Hepatocyte (in vitro differentiated cells): Measurements from ENCODE around the gene KCNMA1. TPM values are rescaled to one million over a fixed set of nuclear protein-coding genes. Genes with fewer than 3 reads are reported as not detected.

ENCODE experiments used
- DNase-seq: peaks from one replicate; pipeline ENCODE4 v3.0.0-alpha.2; 2016; ENCODE audit warnings: low spot score
- H2AFZ ChIP-seq: fragments of 200-600 bp; sonication (generic); 2 replicates; pipeline ENCODE4 v1.6.0; 2016; ENCODE audit warnings: antibody characterized with exemption, mild to moderate bottlenecking
- H3K27ac ChIP-seq: fragments of 200-600 bp; sonication (generic); 2 replicates; pipeline ENCODE4 v1.5.1; 2016; ENCODE audit warnings: mild to moderate bottlenecking
- H3K27me3 ChIP-seq: fragments of 200-600 bp; sonication (generic); 2 replicates; pipeline ENCODE4 v1.6.1; 2016
- H3K36me3 ChIP-seq: fragments of 200-600 bp; sonication (generic); replicated peaks from 2 replicates; pipeline ENCODE4 v1.5.1; 2016; ENCODE audit warnings: low read depth; ENCODE audit not compliant: insufficient read depth
- H3K4me1 ChIP-seq: fragments of 200-600 bp; sonication (generic); 2 replicates; pipeline ENCODE4 v1.5.1; 2016; ENCODE audit warnings: mild to moderate bottlenecking, moderate library complexity; ENCODE audit not compliant: insufficient read depth
- H3K4me2 ChIP-seq: fragments of 200-600 bp; sonication (generic); 2 replicates; pipeline ENCODE4 v1.6.0; 2016
- H3K4me3 ChIP-seq: fragments of 200-600 bp; sonication (generic); 2 replicates; pipeline ENCODE4 v1.5.1; 2016; ENCODE audit warnings: mild to moderate bottlenecking
- H3K79me2 ChIP-seq: fragments of 200-600 bp; sonication (generic); 2 replicates; pipeline ENCODE4 v1.6.0; 2017; ENCODE audit warnings: mild to moderate bottlenecking
- H3K9me2 ChIP-seq: fragments of 200-600 bp; sonication (generic); replicated peaks from 2 replicates; pipeline ENCODE4 v1.6.0; 2017; ENCODE audit warnings: mild to moderate bottlenecking; ENCODE audit not compliant: insufficient read depth
- H3K9me3 ChIP-seq: fragments of 200-600 bp; sonication (generic); 2 replicates; pipeline ENCODE4 v1.5.1; 2016; ENCODE audit warnings: low read depth, mild to moderate bottlenecking
- H4K20me1 ChIP-seq: fragments of 200-600 bp; sonication (generic); 2 replicates; pipeline ENCODE4 v1.6.0; 2016; ENCODE audit warnings: mild to moderate bottlenecking; ENCODE audit not compliant: insufficient read depth, poor library complexity, severe bottlenecking
- CTCF ChIP-seq: fragments of 200-600 bp; sonication (generic); IDR thresholded peaks from 2 replicates; pipeline ENCODE4 v1.5.1; 2016; ENCODE audit warnings: antibody characterized with exemption, mild to moderate bottlenecking; ENCODE audit not compliant: poor library complexity
- EZH2 ChIP-seq: fragments of 200-600 bp; sonication (generic); IDR thresholded peaks from 2 replicates; pipeline ENCODE4 v1.6.1; 2016; ENCODE audit warnings: antibody characterized with exemption, mild to moderate bottlenecking, borderline replicate concordance
- EZH2phosphoT487 ChIP-seq: fragments of 200-600 bp; sonication (generic); IDR thresholded peaks from one replicate; pipeline ENCODE4 v1.6.1; 2018; ENCODE audit warnings: antibody characterized with exemption, mild to moderate bottlenecking, low read depth, moderate library complexity; ENCODE audit not compliant: unreplicated experiment, severe bottlenecking
- WGBS: methylation state at CpG from one replicate; pipeline ENCODE4 v1.1.6; 2016; ENCODE audit warnings: low lambda C conversion rate; ENCODE audit errors: missing lambda C conversion rate; 5-methylcytosine and 5-hydroxymethylcytosine counted together
- polyA plus RNA-seq: library from polyadenylated mRNA; unstranded; fragments of >200 nt; fragmentation: Nextera tagmentation; extraction: Ambion mirVana; gene quantifications from 2 replicates; pipeline ENCODE4 v1.2.1, GENCODE V29; 2016
- total RNA-seq: library from RNA; depleted of rRNA; stranded (reverse); fragments of >200 nt; gene quantifications from 2 replicates; pipeline ENCODE4 v1.2.3, GENCODE V29; 2014

KCNMA1 gene
- total and polyA plus RNA-seq, 2 experiments from 2014 or later = 42.6 to 73.3 TPM

GRCh38 chr10:77002872-77003271, 634.7 kb downstream of the KCNMA1 start:
- no peaks in the 10 kb centered on the region for H3K36me3 ChIP-seq
- H3K9me2 ChIP-seq = no peaks in the 10 kb centered on the region
- H2AFZ ChIP-seq = no peak overlapping the region
- H3K4me3 ChIP-seq = no peak overlapping the region
- no peak for TF ChIP-seq CTCF
- no peak for TF ChIP-seq EZH2phosphoT487
- no peaks in the 10 kb centered on the region for H3K9me3 ChIP-seq
- no peaks in the 10 kb centered on the region for H3K4me1 ChIP-seq
- no peak overlapping the region for H3K4me2 ChIP-seq
- no peak for DNase-seq
- no peaks in the 10 kb centered on the region for H3K27me3 ChIP-seq
- no peak overlapping the region for H3K27ac ChIP-seq
- no peaks in the 10 kb centered on the region for H4K20me1 ChIP-seq
- WGBS = 53% methylated on average over 2 of the region's 2 CpGs
- no peaks in the 10 kb centered on the region for H3K79me2 ChIP-seq

DNA sequence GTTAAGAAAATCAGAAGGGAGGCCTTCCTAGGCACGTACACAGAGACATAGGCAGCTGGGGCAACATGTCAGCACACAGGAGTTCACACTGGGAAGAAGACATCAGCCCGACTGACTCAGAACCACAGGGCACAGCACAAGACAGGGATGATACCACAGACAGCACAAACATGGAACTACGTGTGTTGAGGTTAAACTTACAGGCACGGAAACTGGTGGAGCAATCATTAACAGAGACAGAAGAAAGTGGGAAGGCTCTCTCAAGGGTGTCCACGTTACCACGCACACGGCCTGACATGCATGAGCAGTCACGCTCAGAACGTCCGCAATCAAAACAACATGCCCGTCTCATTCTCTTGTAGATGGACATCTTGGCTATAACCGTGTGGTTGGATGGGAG, 636.4 kb downstream of the KCNMA1 start:
- WGBS = 93% methylated on average over 12 of the region's 12 CpGs

DNA sequence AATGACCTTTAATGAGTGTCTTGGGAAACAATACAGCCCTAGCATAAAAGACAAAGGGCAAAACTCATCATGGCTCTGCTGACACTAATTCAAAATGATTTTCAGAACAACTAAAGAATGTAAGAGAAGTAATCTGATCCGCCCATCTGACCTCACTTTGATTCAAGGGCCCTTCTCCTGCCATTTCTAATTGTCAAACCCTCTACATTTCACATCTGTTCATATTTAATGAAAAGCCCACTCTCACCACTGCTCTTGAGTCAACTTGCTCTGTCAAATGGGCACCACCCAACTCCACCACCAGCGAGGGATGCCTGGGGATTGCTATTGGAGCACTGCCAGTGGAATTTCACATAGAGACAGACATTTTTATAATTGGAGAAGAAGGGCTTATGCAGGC, 639.2 kb downstream of the KCNMA1 start:
- no peaks in the 10 kb centered on the region for H3K9me3 ChIP-seq
- no peak for TF ChIP-seq CTCF
- no peak for TF ChIP-seq EZH2
- no peak for TF ChIP-seq EZH2phosphoT487
- DNase-seq = no peak
- H3K36me3 ChIP-seq = no peaks in the 10 kb centered on the region
- H2AFZ ChIP-seq = no peak overlapping the region
- H3K4me3 ChIP-seq = no peak overlapping the region
- no peaks in the 10 kb centered on the region for H4K20me1 ChIP-seq
- no peak overlapping the region for H3K4me2 ChIP-seq
- WGBS = 72% methylated on average over 2 of the region's 2 CpGs
- H3K4me1 ChIP-seq = no peaks in the 10 kb centered on the region
- H3K27ac ChIP-seq = no peak overlapping the region
- H3K9me2 ChIP-seq = no peaks in the 10 kb centered on the region
- H3K79me2 ChIP-seq = no peaks in the 10 kb centered on the region
- H3K27me3 ChIP-seq = no peaks in the 10 kb centered on the region

More for the DNA sequence above, 636.4 kb downstream of the KCNMA1 start:
- H3K9me3 ChIP-seq = no peaks in the 10 kb centered on the region
- H3K27me3 ChIP-seq = no peaks in the 10 kb centered on the region
- TF ChIP-seq EZH2 = no peak
- TF ChIP-seq EZH2phosphoT487 = no peak
- no peak for TF ChIP-seq CTCF
- DNase-seq = no peak
- H3K36me3 ChIP-seq = no peaks in the 10 kb centered on the region
- no peaks in the 10 kb centered on the region for H3K79me2 ChIP-seq
- H3K4me3 ChIP-seq = no peak overlapping the region
- no peak overlapping the region for H3K4me2 ChIP-seq
- H3K27ac ChIP-seq = no peak overlapping the region
- no peaks in the 10 kb centered on the region for H3K4me1 ChIP-seq
- H4K20me1 ChIP-seq = no peaks in the 10 kb centered on the region
- H3K9me2 ChIP-seq = no peaks in the 10 kb centered on the region
- no peak overlapping the region for H2AFZ ChIP-seq

DNA sequence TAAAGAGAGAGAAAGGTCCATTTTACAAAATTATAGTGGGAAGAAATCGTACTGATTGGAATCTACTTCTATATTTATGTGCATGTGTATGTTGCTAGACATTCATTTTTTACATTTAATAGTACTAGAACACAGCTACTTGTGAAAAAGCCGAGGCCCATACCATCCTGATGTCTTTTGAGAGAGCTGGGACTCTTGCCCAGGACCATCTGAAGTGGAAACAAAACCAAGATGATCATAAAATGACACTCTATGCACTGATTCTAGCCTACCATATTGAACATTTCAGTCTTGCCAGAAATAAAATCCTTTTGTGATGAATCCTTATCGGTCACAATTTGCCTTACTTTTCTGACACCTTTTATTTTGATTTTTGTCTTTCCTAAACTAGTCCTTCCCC, 640.0 kb downstream of the KCNMA1 start:
- 93% methylated on average over 3 of the region's 3 CpGs for WGBS
- Histone ChIP-seq H3K79me2 (no peaks in the 10 kb centered on the region), H3K4me3 (no peak overlapping the region)

More for the DNA sequence above, 640.0 kb downstream of the KCNMA1 start:
- Histone ChIP-seq H3K27me3 (no peaks in the 10 kb centered on the region), H2AFZ (no peak overlapping the region), H3K9me3 (no peaks in the 10 kb centered on the region), H3K36me3 (no peaks in the 10 kb centered on the region), H4K20me1 (no peaks in the 10 kb centered on the region), H3K4me1 (no peaks in the 10 kb centered on the region), H3K4me2 (no peak overlapping the region), H3K27ac (no peak overlapping the region), H3K9me2 (no peaks in the 10 kb centered on the region)
- TF ChIP-seq CTCF = no peak
- no peak for TF ChIP-seq EZH2phosphoT487
- TF ChIP-seq EZH2 = no peak
- no peak for DNase-seq
